Glutamatergic neuron (in vitro differentiated cells): ENCODE data around the gene OR2AP1. TPM values are rescaled to one million over a fixed set of nuclear protein-coding genes. Genes with fewer than 3 reads are reported as not detected.
"Not testable (repeated sequence)": the region's sequence is repeated elsewhere in the genome, so short reads cannot be mapped to it uniquely, and the experiment has no call there.

Source experiments
- DNase-seq: peaks from one replicate; pipeline ENCODE4 v3.0.0; 2022
- H3K27ac Mint-ChIP-seq: one replicate; pipeline ENCODE4 v1.8.0; 2020; ENCODE audit warnings: mild to moderate bottlenecking, mixed read lengths, inconsistent platforms; ENCODE audit not compliant: unreplicated experiment
- H3K27me3 Mint-ChIP-seq: one replicate; pipeline ENCODE4 v1.8.0; 2020; ENCODE audit warnings: mild to moderate bottlenecking, moderate library complexity, mixed read lengths, inconsistent platforms; ENCODE audit not compliant: unreplicated experiment
- H3K36me3 Mint-ChIP-seq: one replicate; pipeline ENCODE4 v1.8.0; 2020; ENCODE audit warnings: mild to moderate bottlenecking, mixed read lengths, inconsistent platforms; ENCODE audit not compliant: unreplicated experiment
- H3K4me1 Mint-ChIP-seq: one replicate; pipeline ENCODE4 v1.8.0; 2020; ENCODE audit warnings: mild to moderate bottlenecking, low read depth, mixed read lengths, inconsistent platforms; ENCODE audit not compliant: unreplicated experiment
- H3K4me3 Mint-ChIP-seq: one replicate; pipeline ENCODE4 v1.8.0; 2020; ENCODE audit warnings: mild to moderate bottlenecking, mixed read lengths, inconsistent platforms; ENCODE audit not compliant: unreplicated experiment
- H3K9me3 Mint-ChIP-seq: one replicate; pipeline ENCODE4 v1.8.0; 2020; ENCODE audit warnings: mild to moderate bottlenecking, moderate library complexity, mixed read lengths, inconsistent platforms; ENCODE audit not compliant: unreplicated experiment
- total RNA-seq: library from RNA; stranded (reverse); fragmentation: NEBNext Ultra II Directional; extraction: Animal tissue kit (Norgen Biotek cat#: 25700); gene quantifications from one replicate; pipeline ENCODE4 v1.2.1, GENCODE V29; 2021; ENCODE audit not compliant: unreplicated experiment
- TF ChIP-seq, protein P1 (sequence below): fragments of 200-600 bp; sonication (generic); IDR thresholded peaks from one replicate; pipeline ENCODE4 v1.5.0; 2021; ENCODE audit not compliant: partially characterized antibody, unreplicated experiment

OR2AP1 gene
- total RNA-seq, 1 donor from 2014 or later: not detected

GRCh38 chr12:55582066-55582465, 9.8 kb downstream of the OR2AP1 start:
- peaks cover 3% of the 10 kb centered on the region for H3K9me3 Mint-ChIP-seq
- DNase-seq: no peak
- TF ChIP-seq, protein P1, sequence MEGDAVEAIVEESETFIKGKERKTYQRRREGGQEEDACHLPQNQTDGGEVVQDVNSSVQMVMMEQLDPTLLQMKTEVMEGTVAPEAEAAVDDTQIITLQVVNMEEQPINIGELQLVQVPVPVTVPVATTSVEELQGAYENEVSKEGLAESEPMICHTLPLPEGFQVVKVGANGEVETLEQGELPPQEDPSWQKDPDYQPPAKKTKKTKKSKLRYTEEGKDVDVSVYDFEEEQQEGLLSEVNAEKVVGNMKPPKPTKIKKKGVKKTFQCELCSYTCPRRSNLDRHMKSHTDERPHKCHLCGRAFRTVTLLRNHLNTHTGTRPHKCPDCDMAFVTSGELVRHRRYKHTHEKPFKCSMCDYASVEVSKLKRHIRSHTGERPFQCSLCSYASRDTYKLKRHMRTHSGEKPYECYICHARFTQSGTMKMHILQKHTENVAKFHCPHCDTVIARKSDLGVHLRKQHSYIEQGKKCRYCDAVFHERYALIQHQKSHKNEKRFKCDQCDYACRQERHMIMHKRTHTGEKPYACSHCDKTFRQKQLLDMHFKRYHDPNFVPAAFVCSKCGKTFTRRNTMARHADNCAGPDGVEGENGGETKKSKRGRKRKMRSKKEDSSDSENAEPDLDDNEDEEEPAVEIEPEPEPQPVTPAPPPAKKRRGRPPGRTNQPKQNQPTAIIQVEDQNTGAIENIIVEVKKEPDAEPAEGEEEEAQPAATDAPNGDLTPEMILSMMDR: no peak
- H3K27me3 Mint-ChIP-seq: no peaks in the 10 kb centered on the region
- H3K4me3 Mint-ChIP-seq: no peak overlapping the region
- no peak overlapping the region for H3K27ac Mint-ChIP-seq
- H3K4me1 Mint-ChIP-seq: no peaks in the 10 kb centered on the region
- peaks cover 4% of the 10 kb centered on the region for H3K36me3 Mint-ChIP-seq

- Mint-ChIP-seq H3K4me1 (no peaks in the 10 kb centered on the region), H3K27ac (no peak overlapping the region), H3K9me3 (peaks cover 6% of the 10 kb centered on the region), H3K36me3 (peaks cover 6% of the 10 kb centered on the region), H3K27me3 (no peaks in the 10 kb centered on the region), H3K4me3 (no peak overlapping the region)
- DNase-seq: no peak
- TF ChIP-seq, protein P1: no peak
These were observed 13.5 kb downstream of the OR2AP1 start for GRCh38 chr12:55585817-55586216.

GRCh38 chr12:55590152-55590551, 17.9 kb downstream of the OR2AP1 start:
- H3K27ac Mint-ChIP-seq, DNase-seq: not testable (repeated sequence)
- peaks cover 11% of the 10 kb centered on the region for H3K36me3 Mint-ChIP-seq

DNA sequence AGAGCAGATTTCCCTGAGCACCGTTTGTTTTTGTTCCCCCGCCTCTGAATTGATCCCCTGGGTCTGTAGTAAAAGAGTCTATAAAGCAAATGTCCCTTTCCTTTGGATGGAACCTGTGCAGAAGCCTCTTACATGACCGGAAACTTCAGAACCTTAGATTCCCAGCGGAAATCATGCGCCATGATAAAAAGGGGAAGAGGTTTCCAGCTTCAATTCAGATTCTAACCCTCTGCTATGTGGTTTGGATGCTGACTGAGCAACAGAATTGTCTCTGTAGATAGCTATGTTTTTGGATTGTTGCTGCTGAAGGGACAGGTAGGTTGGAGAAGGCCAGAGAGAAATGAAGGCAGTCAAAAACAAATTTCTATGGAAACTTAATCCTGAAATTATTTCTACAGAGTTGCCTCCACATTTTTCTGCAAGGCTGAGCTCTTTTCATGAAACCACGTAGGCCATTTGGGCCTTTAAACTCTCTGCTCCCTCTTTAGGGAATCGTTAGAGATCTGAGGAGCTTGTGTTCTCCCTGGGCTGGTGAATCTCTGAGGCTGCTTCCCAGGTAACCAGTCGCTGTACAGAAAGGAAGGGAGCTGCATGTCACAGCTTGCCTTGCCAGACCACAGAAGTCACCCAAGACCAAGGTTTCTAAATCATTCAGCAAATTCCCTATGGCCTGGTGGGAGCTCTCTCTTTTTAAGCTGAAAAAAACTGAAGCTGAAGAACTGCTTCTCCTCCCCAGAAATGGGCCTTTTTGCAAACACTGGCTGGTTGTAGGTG, 35.7 kb downstream of the OR2AP1 start:
- Mint-ChIP-seq H3K27me3 (peaks cover 6% of the 10 kb centered on the region), H3K4me1 (peaks cover 6% of the 10 kb centered on the region), H3K9me3 (no peaks in the 10 kb centered on the region), H3K27ac (no peak overlapping the region), H3K4me3 (no peak overlapping the region), H3K36me3 (peaks cover 6% of the 10 kb centered on the region)
- no peak for DNase-seq
- TF ChIP-seq, protein P1: no peak

More at GRCh38 chr12:55590152-55590551, 17.9 kb downstream of the OR2AP1 start:
- not testable (repeated sequence) for H3K4me3 Mint-ChIP-seq, H3K27me3 Mint-ChIP-seq, H3K4me1 Mint-ChIP-seq, H3K9me3 Mint-ChIP-seq

- H3K9me3 Mint-ChIP-seq: no peaks in the 10 kb centered on the region
- TF ChIP-seq, protein P1: no peak
- H3K4me3 Mint-ChIP-seq: no peak overlapping the region
- peaks cover 11% of the 10 kb centered on the region for H3K36me3 Mint-ChIP-seq
- no peak for DNase-seq
- H3K4me1 Mint-ChIP-seq: peaks cover 6% of the 10 kb centered on the region
- peaks cover 2% of the 10 kb centered on the region for H3K27me3 Mint-ChIP-seq
- H3K27ac Mint-ChIP-seq: no peak overlapping the region
These were observed 38.3 kb downstream of the OR2AP1 start for GRCh38 chr12:55610598-55610997.
